ENCODE results near the gene MEI4.
"Not testable (repeated sequence)": the region's sequence is repeated elsewhere in the genome, so short reads cannot be mapped to it uniquely, and the experiment has no call there.

Gene MEI4

GRCh38 chr6:77825204-77825603, 172.4 kb downstream of the MEI4 start:
- no peak for DNase-seq

GRCh38 chr6:77829736-77830135, 176.9 kb downstream of the MEI4 start:
- DNase-seq: no peak

- DNase-seq: not testable (repeated sequence)
Observed at GRCh38 chr6:77833749-77834148, 180.9 kb downstream of the MEI4 start.

GRCh38 chr6:77834591-77834996, 181.8 kb downstream of the MEI4 start:
- DNase-seq: no peak

- no peak for DNase-seq
Observed at GRCh38 chr6:77837034-77837784, 184.4 kb downstream of the MEI4 start.

GRCh38 chr6:77839292-77839691, 186.5 kb downstream of the MEI4 start:
- no peak for DNase-seq

GRCh38 chr6:77844822-77845221, 192.0 kb downstream of the MEI4 start:
- DNase-seq: no peak

GRCh38 chr6:77853401-77853800, 200.6 kb downstream of the MEI4 start:
- DNase-seq: no peak

- no peak for DNase-seq
Observed at GRCh38 chr6:77856391-77856790, 203.6 kb downstream of the MEI4 start.

GRCh38 chr6:77857421-77857820, 204.6 kb downstream of the MEI4 start:
- no peak for DNase-seq

- DNase-seq: no peak
Observed at GRCh38 chr6:77876300-77876699, 223.5 kb downstream of the MEI4 start.

- no peak for DNase-seq
Observed at GRCh38 chr6:77879527-77879926, 226.7 kb downstream of the MEI4 start.

- DNase-seq: no peak
Observed at GRCh38 chr6:77880501-77880900, 227.7 kb downstream of the MEI4 start.

- no peak for DNase-seq
Observed at GRCh38 chr6:77883851-77884250, 231.0 kb downstream of the MEI4 start.

GRCh38 chr6:77893391-77893790, 240.6 kb downstream of the MEI4 start:
- no peak for DNase-seq

GRCh38 chr6:77906070-77906469, 253.2 kb downstream of the MEI4 start:
- DNase-seq: no peak

GRCh38 chr6:77910826-77911225, 258.0 kb downstream of the MEI4 start:
- no peak for DNase-seq

GRCh38 chr6:77926198-77926751, 273.4 kb downstream of the MEI4 start:
- no peak for DNase-seq

- no peak for DNase-seq
Observed at GRCh38 chr6:77930382-77930781, 277.5 kb downstream of the MEI4 start.

GRCh38 chr6:77930952-77931351, 278.1 kb downstream of the MEI4 start:
- no peak for DNase-seq

- no peak for DNase-seq
Observed at GRCh38 chr6:77962070-77962469, 309.2 kb downstream of the MEI4 start.

- DNase-seq: no peak
Observed at GRCh38 chr6:77965449-77965848, 312.6 kb downstream of the MEI4 start.

GRCh38 chr6:77972334-77972733, 319.5 kb downstream of the MEI4 start:
- DNase-seq: no peak
